GM12891 (cell line): ENCODE measurements around the gene ERVK3-1.

ENCODE experiments used
- POLR2A ChIP-seq: IDR thresholded peaks from 2 replicates; pipeline ENCODE4 v1.6.1; 2011; ENCODE audit warnings: low read depth, low read length, control low read depth
- POLR2AphosphoS5 ChIP-seq: IDR thresholded peaks from 2 replicates; pipeline ENCODE4 v1.6.1; 2011; ENCODE audit warnings: low read depth, low read length, control low read depth

DNA sequence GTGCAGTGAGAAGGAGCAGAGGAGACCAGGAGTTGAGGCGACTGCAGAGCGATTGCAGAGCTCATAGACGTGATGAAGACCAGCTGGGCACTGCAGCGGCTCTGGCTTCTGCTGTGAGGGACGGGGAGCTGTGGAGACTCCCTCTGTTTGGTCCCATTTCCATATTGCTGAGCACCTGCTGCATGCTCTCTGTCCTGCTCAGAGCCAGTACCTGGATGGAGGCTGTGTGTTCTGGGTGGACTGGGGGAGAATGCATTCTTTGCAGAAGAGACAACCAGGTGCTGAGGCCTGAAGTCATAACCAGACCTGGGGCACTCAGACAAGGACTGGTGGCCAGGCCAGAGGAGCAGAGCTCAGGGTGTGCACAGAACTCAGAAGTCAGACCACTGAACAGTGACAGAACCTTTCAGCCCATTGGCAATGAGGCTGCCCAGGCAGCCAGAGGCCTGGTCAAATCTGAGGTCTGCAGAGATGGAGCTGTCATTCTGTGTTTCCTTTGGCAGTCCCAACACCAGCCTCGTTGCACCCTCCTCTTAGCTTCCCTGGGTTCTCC is 49.4 kb downstream of the ERVK3-1 start:
- TF ChIP-seq POLR2AphosphoS5 (no peak), POLR2A (no peak)
